Measurements from ENCODE around the gene SKAP2. TPM values are rescaled to one million over a fixed set of nuclear protein-coding genes. Genes with fewer than 3 reads are reported as not detected.

SKAP2 gene
- total RNA-seq, 1 donor from 2014 or later, result 22.2 TPM

DNA sequence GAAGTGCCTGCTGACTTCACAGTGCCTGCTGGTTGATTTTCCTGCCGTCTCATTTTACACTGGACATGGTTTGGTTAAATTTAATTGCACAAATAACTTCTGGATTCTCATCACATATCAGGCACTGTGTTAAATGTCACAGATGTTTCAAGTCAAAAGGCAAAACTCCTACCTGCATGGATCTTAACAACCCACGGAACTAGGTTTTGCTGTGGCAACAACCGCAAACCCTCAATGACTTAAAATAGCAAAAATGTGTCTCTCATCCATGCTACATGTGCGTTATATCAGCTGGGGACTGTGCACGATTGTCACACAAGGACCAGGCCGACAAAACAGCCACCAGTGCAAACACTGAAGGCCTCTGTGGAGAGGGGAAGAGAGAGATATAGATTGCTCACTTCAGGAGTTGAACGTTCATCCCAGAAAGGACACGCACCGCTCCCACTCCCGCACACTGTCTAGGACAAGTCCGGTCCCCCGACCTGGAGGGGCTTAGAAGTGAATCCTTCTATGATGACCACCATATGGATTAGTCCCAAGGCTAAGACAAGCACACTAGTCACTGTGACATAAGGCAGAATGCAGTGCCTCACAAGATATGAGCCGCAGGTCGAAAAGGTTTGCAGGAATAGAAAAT lies 233.3 kb downstream of the SKAP2 start:
- ATAC-seq, result no peak

DNA sequence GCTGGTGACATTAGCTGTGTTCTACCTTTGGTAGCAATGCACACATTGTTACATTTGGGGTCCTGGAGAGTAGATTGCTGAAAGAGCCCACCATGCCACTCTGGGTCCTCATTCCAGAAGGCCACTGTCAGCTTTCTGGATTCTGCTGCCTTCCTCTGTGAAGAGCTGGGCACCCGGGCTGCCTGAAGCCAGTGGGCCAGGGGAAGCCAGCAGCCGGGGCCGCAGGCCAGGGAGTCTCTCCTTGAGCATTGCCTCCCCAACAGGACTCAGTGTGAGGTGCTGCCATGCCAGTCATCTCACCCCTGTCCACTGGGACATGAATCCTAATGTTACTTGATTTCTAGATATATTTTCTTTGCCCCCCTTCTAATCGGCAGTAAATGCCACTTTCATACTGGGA lies 234.0 kb downstream of the SKAP2 start:
- ATAC-seq, result no peak

DNA sequence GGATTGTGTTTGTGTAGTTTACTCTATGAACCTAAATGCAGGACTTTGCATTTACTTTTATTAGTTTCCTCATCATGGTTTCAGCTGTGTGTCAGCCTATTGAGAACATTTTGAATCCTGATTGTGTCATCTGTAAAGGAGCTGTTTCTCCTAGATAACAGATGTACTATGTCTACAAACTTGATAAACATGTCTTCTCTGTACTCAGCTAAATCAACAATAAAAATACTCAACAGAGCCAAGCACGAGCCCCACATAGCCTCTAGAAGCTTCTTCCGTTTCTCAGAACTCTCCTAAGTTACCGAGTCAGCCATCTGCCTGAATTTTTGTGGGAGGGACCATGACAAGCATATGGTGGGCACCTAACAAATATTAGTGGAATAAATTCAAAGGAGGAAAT lies 234.7 kb downstream of the SKAP2 start:
- ATAC-seq, result no peak

DNA sequence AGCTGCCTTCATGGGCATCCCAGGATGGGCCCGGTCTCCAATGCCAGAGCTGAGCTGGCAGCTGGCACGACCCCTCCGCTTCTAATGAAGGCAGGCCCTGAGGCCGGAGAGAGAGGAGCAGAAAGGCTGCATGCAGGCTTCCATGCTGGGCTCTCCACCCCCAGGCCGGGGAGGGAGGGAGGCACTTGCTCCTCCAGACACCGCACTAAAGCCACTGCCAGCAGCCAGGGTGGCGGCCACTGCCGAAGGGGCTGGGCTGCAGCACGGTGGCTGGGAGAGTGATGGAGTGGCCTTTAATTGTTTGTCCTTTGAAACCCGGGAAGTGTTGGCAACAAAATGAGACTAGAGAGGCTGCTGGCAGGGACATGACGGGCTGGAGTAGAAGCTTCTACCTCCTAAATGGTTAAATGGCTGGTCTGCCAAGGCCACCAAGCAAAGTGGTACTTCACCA lies 236.5 kb downstream of the SKAP2 start:
- no peak for ATAC-seq

DNA sequence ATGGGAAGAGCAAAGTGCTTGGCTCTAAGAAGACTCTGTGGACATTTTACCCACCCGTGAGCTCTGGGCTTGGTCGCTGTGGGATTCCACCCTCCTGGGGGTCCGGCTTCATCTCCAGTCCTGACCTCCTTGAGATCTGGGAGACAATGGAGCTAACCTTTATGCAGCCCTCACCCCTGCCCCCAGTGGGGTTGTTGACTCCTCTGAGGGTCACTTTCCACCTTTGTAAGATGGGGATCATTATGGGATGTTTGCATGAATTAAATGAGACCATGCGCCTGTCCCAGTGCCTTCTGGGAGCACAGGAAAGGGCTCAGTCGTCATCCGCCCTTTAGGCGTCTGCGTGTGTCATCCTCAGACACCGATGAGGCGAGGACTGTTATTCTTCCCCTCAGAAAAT lies 237.2 kb downstream of the SKAP2 start:
- ATAC-seq, result no peak

DNA sequence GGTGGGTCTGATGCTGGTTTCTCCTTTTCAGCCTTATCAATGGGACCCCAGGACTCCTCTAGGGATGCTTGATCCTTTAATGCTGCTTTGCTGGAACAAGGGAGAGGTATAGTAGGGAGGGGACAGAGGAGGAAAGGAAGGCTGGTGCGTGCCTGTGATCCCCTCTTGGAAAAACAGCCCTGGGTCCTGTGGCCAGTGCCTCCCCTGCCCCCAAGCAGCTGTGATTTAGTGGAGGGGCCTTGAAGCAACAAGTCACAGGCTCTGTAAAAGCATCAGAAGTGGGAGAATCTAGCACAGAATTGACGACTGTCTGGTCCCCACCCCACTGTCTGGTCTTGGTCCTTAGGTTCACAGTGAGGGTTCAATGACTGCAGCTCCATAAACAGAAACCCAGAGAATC lies 237.7 kb downstream of the SKAP2 start:
- no peak for ATAC-seq

DNA sequence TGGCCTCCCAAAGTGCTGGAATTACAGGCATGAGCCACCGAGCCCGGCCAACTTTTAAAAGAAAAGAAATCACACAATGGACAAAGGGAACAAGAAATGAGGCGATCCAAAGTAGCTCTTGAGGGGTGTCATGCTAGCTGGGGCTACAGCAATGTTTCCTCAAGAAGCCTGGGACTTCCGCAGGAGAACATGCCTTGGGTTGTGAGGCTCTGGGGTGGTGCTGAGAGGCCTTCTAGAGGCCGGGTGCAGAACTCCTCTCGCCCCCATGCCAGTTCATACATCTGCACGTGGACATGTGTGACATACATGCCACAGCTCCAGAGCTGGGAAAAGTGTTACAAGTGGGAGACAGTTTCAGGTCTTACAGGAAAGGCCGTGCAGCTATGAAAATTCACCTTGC lies 238.2 kb downstream of the SKAP2 start:
- no peak for ATAC-seq

DNA sequence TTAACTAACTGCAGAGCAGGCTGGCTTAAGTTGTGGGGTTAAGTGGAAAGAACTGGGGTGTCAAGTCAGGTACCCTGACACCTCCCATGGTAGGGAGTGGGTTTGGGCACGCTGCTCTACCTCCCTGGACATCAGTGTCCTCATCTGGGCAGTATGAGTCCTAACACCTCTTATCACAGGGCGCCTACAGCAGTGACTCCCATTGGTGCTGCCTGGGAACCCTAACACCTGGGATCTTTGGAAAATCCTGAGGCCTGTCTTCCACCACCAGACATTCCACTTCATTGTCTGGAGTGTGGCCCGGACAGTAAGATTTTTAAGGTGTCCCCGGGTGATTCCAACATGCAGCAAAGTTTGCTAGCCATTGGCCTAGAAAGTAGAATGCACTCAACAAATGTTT lies 239.1 kb downstream of the SKAP2 start:
- no peak for ATAC-seq

DNA sequence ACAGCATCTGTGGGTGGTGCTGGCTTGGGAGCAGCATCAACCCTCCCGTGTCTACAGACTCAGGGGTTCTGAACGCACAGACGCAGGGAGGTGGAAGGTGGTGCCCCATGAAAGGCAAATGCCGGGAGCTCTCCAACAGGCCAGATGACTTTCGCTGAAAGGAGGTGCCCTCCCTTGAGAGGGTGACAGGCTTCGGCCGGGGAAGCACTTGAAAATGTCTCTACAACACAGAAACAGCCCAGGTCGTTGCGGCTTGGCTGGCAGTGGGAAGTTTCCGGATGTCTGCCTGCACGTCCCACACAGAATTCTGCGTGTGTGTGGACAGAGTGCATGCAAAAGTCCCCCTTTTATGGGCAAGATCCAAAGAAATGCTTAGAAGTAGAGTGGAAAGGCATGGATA lies 239.6 kb downstream of the SKAP2 start:
- ATAC-seq, result no peak

DNA sequence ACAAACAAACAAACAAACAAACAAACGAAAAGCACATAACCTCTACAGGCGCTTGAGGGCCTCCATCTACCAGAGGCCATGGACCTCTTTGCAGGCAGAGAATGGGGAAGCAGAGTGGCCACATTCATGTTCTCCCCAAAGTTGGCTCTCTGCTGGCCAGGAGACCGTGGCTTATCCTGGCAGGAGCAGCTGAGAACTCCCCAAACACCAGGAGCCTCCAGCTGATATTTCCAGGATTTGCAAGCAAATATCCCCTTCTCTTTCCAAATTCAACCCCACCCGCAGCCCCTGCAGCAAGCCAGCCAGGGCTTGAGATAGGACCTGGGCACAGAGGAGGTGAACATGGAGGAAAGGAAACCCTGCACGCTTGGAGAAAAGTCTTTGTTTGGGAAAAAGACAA lies 240.0 kb downstream of the SKAP2 start:
- no peak for ATAC-seq

DNA sequence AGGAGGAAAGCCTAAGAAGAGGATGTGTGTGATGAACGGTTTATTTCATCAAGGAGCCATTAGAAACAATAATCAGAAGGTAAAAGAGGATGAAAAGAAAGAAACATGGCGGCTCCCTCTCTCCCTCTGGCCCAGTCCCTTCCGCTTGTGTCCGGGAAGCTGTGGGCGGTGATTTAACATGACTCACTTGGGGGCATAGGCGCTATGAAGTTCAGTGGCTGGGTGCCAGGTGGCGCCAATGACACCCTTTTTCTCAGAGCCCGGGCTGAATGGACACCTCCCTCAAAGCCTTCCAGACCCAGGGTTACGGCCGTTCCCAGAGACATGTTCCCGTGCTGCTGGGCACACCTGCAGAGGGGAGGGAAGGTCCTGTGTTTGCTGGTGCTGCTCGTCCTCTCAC lies 244.0 kb downstream of the SKAP2 start:
- ATAC-seq, result no peak

DNA sequence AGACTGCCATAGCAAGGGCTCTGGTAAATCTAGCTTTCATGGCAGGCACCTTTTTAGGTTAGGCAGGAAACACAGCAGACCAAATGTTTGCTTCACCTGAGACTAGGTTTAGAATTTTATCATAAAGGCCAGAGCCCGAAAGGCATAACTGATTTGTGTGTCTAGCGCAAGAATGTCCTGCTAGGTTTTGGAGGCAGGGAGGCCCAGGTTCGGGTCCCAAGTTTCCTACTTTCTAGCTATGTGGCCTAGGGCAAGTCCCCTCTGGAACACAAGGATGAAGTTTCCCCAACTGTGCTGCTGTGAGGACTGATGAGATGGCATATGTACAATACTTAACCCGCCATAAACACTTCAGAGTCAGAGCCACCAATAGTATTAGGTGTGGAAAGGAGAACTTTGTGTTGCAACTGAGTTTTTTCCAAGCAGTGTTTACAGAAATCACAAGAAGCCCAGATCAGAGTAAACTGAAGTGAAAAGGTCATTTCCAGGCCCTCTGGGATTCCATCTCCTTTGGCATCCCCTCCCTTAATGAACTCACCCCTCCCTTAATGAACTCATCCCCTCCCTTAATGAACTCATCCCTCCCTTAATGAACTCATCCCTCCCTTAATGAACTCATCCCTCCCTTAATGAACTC lies 244.9 kb downstream of the SKAP2 start:
- no peak for ATAC-seq

DNA sequence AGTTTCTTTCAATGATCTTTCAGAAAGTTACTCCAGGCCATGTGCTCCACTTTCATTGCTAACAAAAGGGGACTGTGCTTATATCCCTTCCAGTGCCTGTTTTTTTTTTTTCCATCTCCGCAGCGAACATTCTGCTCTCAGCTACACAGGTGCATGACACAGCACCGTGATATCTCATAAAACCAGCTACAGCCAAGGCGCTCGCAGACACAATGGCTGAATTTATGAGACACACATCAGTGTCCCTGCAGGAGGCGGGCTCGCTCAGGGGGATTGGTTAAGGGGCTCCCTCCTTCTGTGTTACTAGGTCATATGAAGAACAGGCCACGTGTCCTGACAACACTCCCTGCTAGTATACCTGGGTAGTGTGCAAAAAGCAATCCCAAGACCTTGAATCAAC lies 245.5 kb downstream of the SKAP2 start:
- ATAC-seq, result no peak

DNA sequence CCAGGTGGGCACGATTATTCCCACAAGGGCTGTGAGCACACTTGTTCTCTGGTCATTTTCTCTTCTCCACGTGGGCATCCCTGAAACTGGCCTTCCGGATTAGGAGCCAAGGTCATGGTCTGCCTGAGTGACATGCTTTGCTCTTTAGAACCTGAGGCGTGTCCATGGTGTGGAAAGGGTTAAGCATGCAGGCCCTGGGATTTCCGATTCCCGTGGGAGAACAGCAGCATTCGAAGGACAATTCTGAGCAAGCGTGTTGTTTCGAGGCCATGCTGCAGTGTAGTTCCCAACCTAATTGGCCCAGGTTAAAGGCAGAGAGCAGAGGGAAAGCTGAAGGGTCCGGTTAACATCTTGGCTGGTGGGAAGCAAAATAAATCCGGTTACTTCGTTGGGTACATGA lies 245.9 kb downstream of the SKAP2 start:
- ATAC-seq, result no peak

Other genes starting within 250 kb of the SKAP2 start
- gene HOXA1, start 231.4 kb upstream of the SKAP2 start, total RNA-seq, result 3.2 TPM
- gene HOXA2, start 238.1 kb upstream of the SKAP2 start, total RNA-seq, result 1.1 TPM

Measured in esophagus mucosa (tissue), 1 donor.